SK-N-SH (cell line): Measurements from ENCODE around the gene MAD1L1. TPM values are rescaled to one million over a fixed set of nuclear protein-coding genes. Genes with fewer than 3 reads are reported as not detected.
A peak's percentile ranks its signal among the peaks of the same experiment; 100 is the strongest.

Experiments
- CTCF ChIA-PET: fragments of 300-600, 350-600 bp; formaldehyde crosslinking; extraction: SDS; loops from one replicate; lab custom pipeline; 2021; lab: Yijun Ruan, JAX
- POLR2A ChIA-PET: fragments of 350-600 bp; sonication (Branson Sonifier 250); formaldehyde crosslinking; extraction: SDS; loops from one replicate; lab custom pipeline; 2020; ENCODE audit warnings: antibody characterized with exemption, inconsistent platforms; lab: Yijun Ruan, JAX
- DNase-seq: peaks from one replicate; pipeline ENCODE4 v3.0.0; 2012
- H2AFZ ChIP-seq: fragments of 200-600 bp; sonication (generic); 2 replicates; pipeline ENCODE4 v1.8.1; 2016; ENCODE audit warnings: antibody characterized with exemption, mild to moderate bottlenecking, low read depth
- H3F3A ChIP-seq: fragments of 200-600 bp; sonication (generic); replicated peaks from 2 replicates; pipeline ENCODE3; 2016; ENCODE audit warnings: antibody characterized with exemption, mild to moderate bottlenecking; ENCODE audit not compliant: insufficient read depth
- H3K27ac ChIP-seq, 2 experiments: fragments of 200-500 bp in 1 of 2; fragments of 200-600 bp in 1 of 2; sonication (Bioruptor generic) in 1 of 2; sonication (generic), shearing (Covaris generic) in 1 of 2; 2 replicates each; pipeline versions ENCODE4 v1.5.1 to v1.6.1; 2014 to 2016; ENCODE audit warnings: low read depth in 2 of 2, inconsistent platforms in 1 of 2, low read length in 1 of 2, mild to moderate bottlenecking in 1 of 2, mixed read lengths in 1 of 2
- H3K27me3 ChIP-seq: fragments of 200-600 bp; sonication (generic), shearing (Covaris generic); 2 replicates; pipeline ENCODE4 v1.6.1; 2016; ENCODE audit warnings: mixed run types; ENCODE audit not compliant: insufficient read depth
- H3K36me3 ChIP-seq, 2 experiments: fragments of 200-500 bp in 1 of 2; fragments of 200-600 bp in 1 of 2; sonication (Bioruptor generic) in 1 of 2; sonication (generic) in 1 of 2; replicated peaks in 1 of 2; 2 replicates each; pipeline versions ENCODE3 to v1.5.1; 2014 to 2016; ENCODE audit warnings: low read length in 1 of 2, mild to moderate bottlenecking in 1 of 2; ENCODE audit not compliant: insufficient read depth in 2 of 2, control insufficient read depth in 1 of 2
- H3K4me1 ChIP-seq, 2 experiments: fragments of 200-500 bp in 1 of 2; fragments of 200-600 bp in 1 of 2; sonication (Bioruptor generic) in 1 of 2; sonication (generic), shearing (Covaris generic) in 1 of 2; 2 replicates each; pipeline versions ENCODE4 v1.5.1 to v1.6.1; 2014 to 2016; ENCODE audit warnings: low read depth in 1 of 2, low read length in 1 of 2, mixed run types in 1 of 2; ENCODE audit not compliant: insufficient read depth in 2 of 2, control insufficient read depth in 1 of 2
- H3K4me2 ChIP-seq: fragments of 200-600 bp; sonication (generic), shearing (Covaris generic); 2 replicates; pipeline ENCODE4 v1.6.1; 2017; ENCODE audit warnings: mixed run types
- H3K4me3 ChIP-seq, 2 experiments: fragments of 200-500 bp in 1 of 2; fragments of 200-600 bp in 1 of 2; sonication (Bioruptor generic) in 1 of 2; sonication (generic), shearing (Covaris generic) in 1 of 2; 2 replicates each; pipeline versions ENCODE4 v1.5.1 to v1.8.1; 2014 to 2016; ENCODE audit warnings: low read depth in 2 of 2, inconsistent platforms in 1 of 2, low read length in 1 of 2, mild to moderate bottlenecking in 1 of 2, mixed read lengths in 1 of 2, moderate library complexity in 1 of 2
- H3K79me2 ChIP-seq: fragments of 200-600 bp; sonication (generic); 2 replicates; pipeline ENCODE4 v1.8.1; 2017; ENCODE audit warnings: mild to moderate bottlenecking; ENCODE audit not compliant: insufficient read depth
- H3K9ac ChIP-seq: fragments of 200-600 bp; sonication (generic); 2 replicates; pipeline ENCODE4 v1.6.1; 2017; ENCODE audit warnings: mixed run types
- H3K9me2 ChIP-seq: fragments of 200-600 bp; sonication (generic); 2 replicates; pipeline ENCODE4 v1.6.1; 2017; ENCODE audit warnings: mixed run types
- H3K9me3 ChIP-seq: fragments of 200-600 bp; sonication (generic); 2 replicates; pipeline ENCODE4 v1.6.1; 2017; ENCODE audit warnings: mixed run types, mild to moderate bottlenecking, moderate library complexity
- H4K20me1 ChIP-seq: fragments of 200-600 bp; sonication (generic); 2 replicates; pipeline ENCODE4 v1.6.1; 2017; ENCODE audit warnings: mild to moderate bottlenecking, mixed run types; ENCODE audit not compliant: insufficient read depth
- CHD2 ChIP-seq: fragments of 150-350 bp; IDR thresholded peaks from 2 replicates; pipeline ENCODE4 v1.6.1; 2018; ENCODE audit warnings: low read length; ENCODE audit not compliant: partially characterized antibody
- CTCF ChIP-seq: fragments of 200-600 bp; sonication (generic); IDR thresholded peaks from 2 replicates; pipeline ENCODE4 v1.6.1; 2017; ENCODE audit warnings: antibody characterized with exemption, mild to moderate bottlenecking, moderate library complexity
- ELF1 ChIP-seq: IDR thresholded peaks from 2 replicates; pipeline ENCODE4 v1.4.0; 2012
- EP300 ChIP-seq, 2 experiments: IDR thresholded peaks; 2 replicates each; pipeline versions ENCODE4 v1.4.0 to v1.6.1; 2012; ENCODE audit warnings: borderline replicate concordance in 1 of 2, low read depth in 1 of 2, low read length in 1 of 2
- EZH2phosphoT487 ChIP-seq: fragments of 200-600 bp; sonication (generic); IDR thresholded peaks from 2 replicates; pipeline ENCODE4 v1.6.1; 2017; ENCODE audit warnings: low read depth, mixed run types, mild to moderate bottlenecking, antibody characterized with exemption, moderate library complexity, borderline replicate concordance
- FOSL2 ChIP-seq: IDR thresholded peaks from 2 replicates; pipeline ENCODE4 v1.4.0; 2012; ENCODE audit warnings: low read depth, mild to moderate bottlenecking, moderate library complexity, borderline replicate concordance
- FOXM1 ChIP-seq: IDR thresholded peaks from 2 replicates; pipeline ENCODE4 v1.4.0; 2012; ENCODE audit warnings: low read depth, mild to moderate bottlenecking
- GATA2 ChIP-seq: sonication (generic); formaldehyde crosslinking; IDR thresholded peaks from 2 replicates; pipeline ENCODE4 v1.5.0; 2020; ENCODE audit warnings: mild to moderate bottlenecking, missing genetic modification reagents
- JUND ChIP-seq: IDR thresholded peaks from 2 replicates; pipeline ENCODE4 v1.4.0; 2012
- MAX ChIP-seq: IDR thresholded peaks from 2 replicates; pipeline ENCODE4 v1.4.0; 2012; ENCODE audit warnings: low read depth
- MEF2A ChIP-seq: IDR thresholded peaks from 2 replicates; pipeline ENCODE4 v1.4.0; 2012; ENCODE audit warnings: low read depth, borderline replicate concordance
- MXI1 ChIP-seq: IDR thresholded peaks from 2 replicates; pipeline ENCODE4 v1.6.1; 2012; ENCODE audit warnings: mild to moderate bottlenecking, low read depth, low read length, improper control_type of control experiment
- PBX3 ChIP-seq: IDR thresholded peaks from 2 replicates; pipeline ENCODE4; 2012
- RAD21 ChIP-seq: IDR thresholded peaks from 2 replicates; pipeline ENCODE4 v1.6.1; 2012; ENCODE audit warnings: mild to moderate bottlenecking, low read length
- RCOR1 ChIP-seq: fragments of 150-350 bp; IDR thresholded peaks from 2 replicates; pipeline ENCODE4 v1.6.1; 2017; ENCODE audit warnings: antibody characterized with exemption, low read length
- RFX5 ChIP-seq: IDR thresholded peaks from 2 replicates; pipeline ENCODE4 v1.6.1; 2012; ENCODE audit warnings: mild to moderate bottlenecking, improper control_type of control experiment, low read length
- SIN3A ChIP-seq: IDR thresholded peaks from 2 replicates; pipeline ENCODE4 v1.6.1; 2012; ENCODE audit warnings: low read depth, mild to moderate bottlenecking, low read length, moderate library complexity, borderline replicate concordance
- SMC3 ChIP-seq: IDR thresholded peaks from 2 replicates; pipeline ENCODE4 v1.6.1; 2012; ENCODE audit warnings: low read depth, low read length, improper control_type of control experiment
- TAF1 ChIP-seq: IDR thresholded peaks from 2 replicates; pipeline ENCODE4 v1.6.1; 2012; ENCODE audit warnings: low read depth, mild to moderate bottlenecking, low read length, moderate library complexity, borderline replicate concordance
- USF1 ChIP-seq: IDR thresholded peaks from 2 replicates; pipeline ENCODE4 v1.4.0; 2012; ENCODE audit warnings: low read depth, borderline replicate concordance
- USF2 ChIP-seq: fragments of 150-350 bp; IDR thresholded peaks from 2 replicates; pipeline ENCODE4 v1.6.1; 2017; ENCODE audit warnings: antibody characterized with exemption, low read length, low read depth, borderline replicate concordance
- WGBS: methylation state at CpG from one replicate; pipeline ENCODE4 v1.1.6; 2017; ENCODE audit warnings: low lambda C conversion rate; 5-methylcytosine and 5-hydroxymethylcytosine counted together
- polyA plus RNA-seq, 3 experiments: library from polyadenylated mRNA; depleted of rRNA; stranded (reverse); fragments of >200 nt; gene quantifications; 2 replicates each; pipeline ENCODE4 v1.2.3, GENCODE V29; 2012

Gene MAD1L1
- polyA plus RNA-seq, 1 of the 3 experiments (the other 2 are of a cell fraction), result 46.2 TPM

GRCh38 chr7:1798191-1798590, 434.6 kb downstream of the MAD1L1 start:
- WGBS, result 27% methylated on average over 3 of the region's 3 CpGs

GRCh38 chr7:1794888-1795542, 437.7 kb downstream of the MAD1L1 start:
- no peaks in the 10 kb centered on the region for H3K4me1 ChIP-seq
- H3K27me3 ChIP-seq, result no peaks in the 10 kb centered on the region
- H4K20me1 ChIP-seq, result no peaks in the 10 kb centered on the region
- H3K9me3 ChIP-seq, result peaks cover 21% of the 10 kb centered on the region
- no peak overlapping the region for H3K27ac ChIP-seq
- DNase-seq, result no peak
- no peaks in the 10 kb centered on the region for H3K79me2 ChIP-seq
- ChIA-PET CTCF (interaction anchor here (0.6 to 1.6 kb wide), 3 partner anchors 36 to 87 kb away, joined by 3 to 5 read pairs (median 4); no protein-coding TSS in a partner anchor), POLR2A (no interaction called here)
- no peak overlapping the region for H3K4me2 ChIP-seq
- no peak overlapping the region for H3K4me3 ChIP-seq
- H2AFZ ChIP-seq, result no peak overlapping the region
- no peaks in the 10 kb centered on the region for H3F3A ChIP-seq
- no peaks in the 10 kb centered on the region for H3K9me2 ChIP-seq
- 1% methylated on average over 1 of the region's 1 CpG for WGBS
- H3K9ac ChIP-seq, result no peak overlapping the region
- H3K36me3 ChIP-seq, result no peaks in the 10 kb centered on the region
- no peak for TF ChIP-seq CHD2
- no peak for TF ChIP-seq MEF2A
- TF ChIP-seq RAD21, result peak; percentile 62
- TF ChIP-seq FOSL2, result no peak
- TF ChIP-seq SIN3A, result no peak
- no peak for TF ChIP-seq TAF1
- 0 out of 2 replicates have a peak, but pooled peaks have one; percentile 12 for TF ChIP-seq SMC3
- TF ChIP-seq USF1, result no peak
- TF ChIP-seq EP300 (IDR thresholded peaks at IDR 0.05; ENCODE audit: borderline replicate concordance in 1 of 2, low read depth in 1 of 2, low read length in 1 of 2), result no peak
- peak; percentile 29; the same call in 1 of the 2 replicates for TF ChIP-seq CTCF
- TF ChIP-seq GATA2 (CRISPR knock-in tag), result no peak

More at GRCh38 chr7:1798191-1798590, 434.6 kb downstream of the MAD1L1 start:
- no peak for DNase-seq
- H3K4me2 ChIP-seq, result no peak overlapping the region
- no peaks in the 10 kb centered on the region for H3K9me2 ChIP-seq
- H2AFZ ChIP-seq, result no peak overlapping the region
- H3K27me3 ChIP-seq, result no peaks in the 10 kb centered on the region
- CTCF ChIA-PET, result no interaction called here
- no peak for TF ChIP-seq MEF2A
- no peak for TF ChIP-seq FOXM1
- TF ChIP-seq MXI1, result no peak
- TF ChIP-seq USF2, result no peak
- TF ChIP-seq RCOR1, result no peak
- TF ChIP-seq SIN3A, result no peak
- TF ChIP-seq SMC3, result no peak
- no peak for TF ChIP-seq JUND
- TF ChIP-seq ELF1, result no peak
- no peak for TF ChIP-seq RFX5
- TF ChIP-seq MAX, result no peak
- TF ChIP-seq PBX3, result no peak
- TF ChIP-seq EZH2phosphoT487, result no peak
- TF ChIP-seq, all 33 proteins: peak for 0
- Histone ChIP-seq H3K9me3 (peaks cover 17% of the 10 kb centered on the region; the same call in 1 of the 2 replicates), H3K79me2 (no peaks in the 10 kb centered on the region), H3K4me1 (no peaks in the 10 kb centered on the region), H4K20me1 (no peaks in the 10 kb centered on the region), H3K9ac (no peak overlapping the region), H3K36me3 (no peaks in the 10 kb centered on the region), H3K4me3 (no peak overlapping the region), H3K27ac (no peak overlapping the region), H3F3A (no peaks in the 10 kb centered on the region)
- POLR2A ChIA-PET, result no interaction called here
